GM19351 (cell line): ENCODE results near the gene CACNA1I.

Source experiments
- ATAC-seq: cut with Tn5 transposase; IDR thresholded peaks from one replicate; pipeline ENCODE4 v1.9.1; 2021; ENCODE audit warnings: mild to moderate bottlenecking, moderate library complexity; ENCODE audit not compliant: unreplicated experiment

Gene CACNA1I

DNA sequence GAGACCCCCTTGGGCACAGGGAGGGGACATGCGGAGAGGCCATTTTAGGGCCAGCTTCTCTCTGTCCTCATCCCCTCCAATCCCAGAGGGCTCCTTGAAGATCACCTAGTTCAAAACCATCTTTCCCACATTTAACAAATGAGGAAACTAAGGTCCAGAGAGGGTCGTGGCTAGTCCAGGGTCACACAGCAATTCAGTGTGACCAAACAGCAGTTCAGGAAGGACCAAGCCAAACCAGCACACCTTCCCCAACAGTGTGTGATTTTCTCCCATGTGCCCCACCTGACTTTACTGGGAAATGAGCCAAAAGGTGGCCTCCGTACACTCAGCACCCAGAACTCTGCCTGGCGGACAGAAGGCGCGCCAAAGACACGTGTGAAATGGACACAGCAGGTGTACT is 51.3 kb downstream of the CACNA1I start:
- ATAC-seq: no peak

DNA sequence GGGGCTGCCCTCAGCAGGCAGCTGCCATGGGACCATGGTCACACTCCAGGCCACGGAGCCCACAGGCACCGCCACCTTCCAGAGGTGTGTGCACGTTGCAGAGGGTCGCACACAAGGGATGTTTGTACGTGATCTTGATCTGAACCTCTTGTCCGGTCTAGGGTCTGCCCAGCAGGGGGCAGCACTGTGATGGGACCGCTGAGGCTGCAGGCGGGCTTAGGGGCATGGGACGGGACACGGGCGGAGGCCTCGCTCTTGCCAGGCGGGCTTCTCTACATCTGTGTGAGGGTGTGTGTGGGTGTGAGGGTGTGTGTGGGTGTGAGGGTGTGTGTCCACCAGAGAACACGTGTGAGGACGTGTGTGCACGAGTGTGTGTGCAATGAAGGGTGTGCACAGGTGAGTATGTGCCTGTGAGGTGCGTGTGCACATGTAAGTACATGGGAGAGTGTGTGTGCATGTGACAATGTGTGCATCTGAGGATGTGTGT is 52.4 kb downstream of the CACNA1I start:
- ATAC-seq: no peak

DNA sequence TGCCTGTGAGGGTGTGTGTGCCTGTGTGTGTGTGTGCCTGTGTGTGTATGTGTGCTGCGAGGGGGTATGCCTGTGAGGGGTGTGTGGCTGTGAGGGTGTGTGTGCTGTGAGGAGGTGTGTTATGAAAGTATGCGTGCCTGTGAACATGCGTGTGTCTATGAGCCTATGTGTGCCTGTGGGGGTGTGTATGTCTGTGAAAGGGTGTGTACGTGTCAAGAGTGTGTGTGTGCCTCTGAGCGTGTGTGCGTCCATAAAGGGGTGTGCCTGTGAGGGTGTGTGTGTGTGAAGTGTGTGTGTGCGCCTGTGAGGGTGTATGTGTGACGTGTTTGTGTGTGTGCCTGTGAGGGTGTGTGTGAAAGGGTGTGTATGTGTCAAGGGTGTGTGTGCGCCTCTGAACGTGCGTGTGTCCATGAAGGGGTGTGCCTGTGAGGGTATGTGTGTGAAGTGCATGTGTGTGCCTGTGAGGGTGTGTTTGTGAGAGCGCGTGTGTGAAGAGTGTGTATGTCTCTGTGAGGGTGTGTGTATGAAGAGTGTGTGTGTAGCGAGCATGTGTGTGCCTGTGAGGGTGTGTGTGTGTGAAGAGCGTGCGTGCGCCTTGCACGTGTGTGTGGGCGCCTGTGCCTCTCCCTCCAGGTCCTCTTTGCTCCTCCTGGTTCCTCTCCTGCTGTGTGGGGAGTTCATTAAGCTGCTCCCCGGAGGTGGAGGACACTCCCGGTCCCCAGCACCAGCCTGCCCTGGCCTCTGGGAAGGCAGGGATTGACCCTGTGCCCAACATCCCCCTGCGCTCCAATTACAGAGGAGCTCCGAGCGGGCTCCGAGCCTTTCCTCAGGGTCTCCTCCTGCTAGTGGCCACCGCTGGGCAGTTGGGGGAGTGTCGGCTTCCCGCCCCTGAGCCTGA is 53.3 kb downstream of the CACNA1I start:
- no peak for ATAC-seq

DNA sequence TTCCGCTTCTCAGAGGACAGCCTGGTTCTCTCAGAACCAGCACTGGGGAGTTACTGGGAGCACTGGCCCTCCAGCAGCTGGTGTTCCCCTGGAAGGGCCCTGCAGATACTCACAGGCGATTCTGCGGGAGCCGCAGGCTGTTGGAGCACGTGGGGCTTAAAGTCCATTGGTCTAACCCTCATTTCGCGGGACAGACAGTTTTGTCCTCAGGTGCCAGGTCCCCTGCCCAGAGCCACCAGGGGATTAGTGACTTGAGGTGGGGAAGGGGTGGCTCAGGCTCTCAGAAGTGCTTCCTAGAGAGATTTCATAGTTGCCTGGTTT is 53.9 kb downstream of the CACNA1I start:
- no peak for ATAC-seq

DNA sequence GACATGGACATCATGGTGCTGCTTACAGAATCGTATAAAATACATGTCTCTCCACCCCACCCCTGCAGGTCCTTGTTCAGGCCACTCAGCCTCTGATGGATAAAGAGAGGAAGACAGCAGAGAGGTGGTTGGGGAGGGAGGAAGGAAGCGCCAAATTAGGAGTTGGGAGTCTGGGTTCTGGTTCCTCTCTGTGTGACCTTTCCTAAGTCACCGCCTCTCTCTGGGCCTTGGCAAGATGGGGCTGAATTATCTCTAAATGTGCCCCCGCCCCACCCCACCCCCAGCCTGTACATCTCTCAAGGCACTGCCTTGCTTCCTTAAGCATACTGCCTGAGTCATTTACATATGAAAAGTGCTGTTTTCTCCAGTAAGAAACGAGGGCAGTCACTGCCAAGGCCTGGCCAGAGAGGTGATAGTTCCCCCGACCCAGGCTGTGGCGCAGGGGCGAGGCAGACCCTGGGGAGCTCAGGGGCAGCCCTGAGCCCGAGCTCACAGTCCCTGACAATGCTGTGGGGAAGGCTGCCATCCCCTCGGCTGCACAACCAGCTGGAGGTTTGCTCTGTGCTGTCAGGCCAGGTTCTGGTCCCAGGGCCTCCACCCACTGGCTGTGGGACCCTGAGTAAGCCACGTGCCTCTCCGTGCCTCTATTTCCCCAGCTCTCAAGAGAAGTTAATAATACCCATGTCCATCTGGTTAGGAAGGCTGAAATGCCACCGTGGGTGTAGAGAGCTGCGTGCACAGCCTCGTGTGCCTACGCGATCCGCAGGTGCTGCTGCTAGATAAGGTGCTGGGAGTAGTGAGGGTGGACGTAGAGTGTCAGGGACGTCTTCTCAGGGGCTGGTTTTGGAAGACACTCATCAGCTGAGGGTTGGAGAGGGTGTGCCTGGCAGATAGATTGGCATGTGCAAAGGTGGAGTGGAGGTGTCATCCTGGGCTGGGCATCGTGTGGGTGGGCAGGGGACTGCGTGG is 55.3 kb downstream of the CACNA1I start:
- no peak for ATAC-seq

DNA sequence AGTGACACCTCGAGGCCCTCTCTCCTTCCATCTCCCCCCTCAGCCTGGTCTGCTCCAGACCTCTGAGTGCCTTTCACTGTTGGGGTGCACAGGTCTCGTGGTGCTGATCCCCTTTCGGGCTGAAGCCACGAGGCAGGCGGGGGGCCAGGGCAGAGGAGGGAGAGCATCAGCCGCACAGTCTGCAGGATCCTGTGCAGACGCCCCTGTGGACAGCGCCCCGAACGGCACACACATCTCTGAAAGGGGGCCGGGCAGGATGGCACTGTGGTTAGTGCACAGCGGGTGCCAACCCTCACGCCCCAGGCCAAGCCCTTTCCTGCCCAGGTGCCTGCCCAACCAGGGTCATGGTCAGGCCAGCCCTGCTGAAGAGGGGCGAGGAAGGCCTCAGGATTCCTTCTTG is 56.7 kb downstream of the CACNA1I start:
- no peak for ATAC-seq

DNA sequence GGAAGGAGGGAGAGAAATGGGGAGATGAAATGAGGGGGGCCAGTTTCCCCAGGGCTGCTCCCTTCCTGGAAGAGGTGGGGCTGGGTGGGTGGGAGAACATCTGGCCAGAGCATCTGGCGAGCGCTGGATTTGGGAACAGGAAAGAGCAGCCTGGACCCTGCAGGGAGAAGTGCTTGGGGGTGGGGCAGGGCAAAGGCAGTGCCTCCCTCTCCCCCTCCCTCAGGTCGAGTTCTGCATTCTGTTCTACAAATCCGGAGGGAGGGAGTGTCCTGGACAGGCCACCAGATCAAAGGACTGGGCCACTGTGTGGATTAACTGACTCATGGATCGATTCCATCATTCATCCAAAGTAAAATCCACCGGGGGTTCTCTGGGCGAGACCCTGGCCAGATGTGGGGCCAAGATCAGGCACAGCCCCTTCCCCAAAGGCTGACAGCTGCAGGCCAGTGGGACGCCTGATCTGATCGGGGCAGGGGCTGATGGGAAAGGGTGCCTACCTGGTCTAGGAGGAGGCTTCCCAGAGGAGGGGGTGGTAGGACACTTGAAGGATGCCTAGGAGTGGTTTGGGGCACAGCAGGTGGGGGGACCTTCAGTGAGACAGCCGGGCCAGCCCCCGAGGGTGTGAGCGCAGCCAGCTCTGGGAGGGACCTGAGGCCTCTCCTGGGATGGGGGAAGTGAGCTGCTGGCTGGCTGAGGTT is 57.5 kb downstream of the CACNA1I start:
- no peak for ATAC-seq

DNA sequence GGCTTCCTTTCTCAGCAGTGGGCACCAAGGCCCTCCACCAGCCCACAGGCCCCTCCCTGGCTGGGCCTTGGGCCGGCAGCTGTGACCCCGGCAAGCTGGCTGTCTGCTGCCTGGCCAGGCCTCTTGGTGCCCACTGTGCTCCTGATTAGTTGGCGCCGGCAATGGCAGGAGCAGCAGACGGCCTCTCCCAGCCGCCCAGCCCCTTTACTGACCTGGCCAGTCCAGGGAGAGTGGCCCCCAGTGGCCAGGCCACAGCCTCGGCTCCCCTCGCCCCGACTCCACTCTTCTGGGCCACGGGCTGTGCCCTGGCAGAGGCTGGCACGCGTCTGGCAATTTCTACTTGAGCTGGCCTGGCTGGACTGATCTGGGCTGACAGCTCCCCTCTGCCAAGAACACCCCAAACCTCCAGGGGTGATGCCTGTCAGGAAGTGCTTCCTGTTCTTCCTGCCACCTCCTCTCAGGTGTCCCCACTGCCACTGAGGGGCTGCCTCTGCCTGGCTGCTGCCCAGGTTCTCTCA is 58.1 kb downstream of the CACNA1I start:
- no peak for ATAC-seq

DNA sequence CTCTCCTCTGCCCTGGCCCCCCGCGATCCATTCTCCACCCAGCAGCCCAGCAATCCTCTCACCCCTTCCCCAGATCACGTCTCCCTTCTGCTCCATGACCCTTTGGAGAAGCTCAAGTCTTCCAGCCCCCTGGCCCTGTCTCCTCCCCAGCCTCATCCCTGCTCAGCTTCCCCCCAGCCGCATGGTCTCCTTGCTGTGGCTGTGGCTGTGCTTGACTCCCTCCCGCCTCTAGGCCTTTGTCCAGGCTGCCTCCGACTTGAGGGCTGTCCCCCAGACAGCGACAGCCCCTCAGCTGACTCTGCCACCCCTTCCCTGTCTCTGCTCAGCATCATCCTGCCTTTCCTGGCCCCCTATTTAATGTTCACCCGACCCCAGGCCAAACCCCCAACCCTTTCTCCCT is 59.3 kb downstream of the CACNA1I start:
- ATAC-seq: no peak

DNA sequence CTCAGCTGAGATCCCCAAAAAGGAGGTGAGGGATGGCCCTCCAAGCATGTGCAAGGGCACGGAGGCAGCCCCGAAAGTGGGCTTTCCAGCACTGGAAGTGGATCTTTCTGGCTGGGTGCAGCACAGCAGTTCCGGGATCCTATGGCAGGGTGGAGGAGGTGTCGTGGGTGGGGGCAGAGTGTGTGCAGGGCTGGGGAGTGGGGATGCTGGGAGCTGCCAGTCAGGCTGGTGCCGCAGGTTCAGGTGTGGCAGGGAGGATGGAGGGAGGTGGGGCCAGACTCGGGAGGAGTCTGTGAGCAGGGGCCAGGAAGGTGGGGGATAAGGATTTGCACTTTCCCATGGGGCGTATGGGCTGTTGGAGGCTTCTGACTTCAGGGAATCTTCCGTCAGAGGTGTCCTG is 60.2 kb downstream of the CACNA1I start:
- no peak for ATAC-seq

DNA sequence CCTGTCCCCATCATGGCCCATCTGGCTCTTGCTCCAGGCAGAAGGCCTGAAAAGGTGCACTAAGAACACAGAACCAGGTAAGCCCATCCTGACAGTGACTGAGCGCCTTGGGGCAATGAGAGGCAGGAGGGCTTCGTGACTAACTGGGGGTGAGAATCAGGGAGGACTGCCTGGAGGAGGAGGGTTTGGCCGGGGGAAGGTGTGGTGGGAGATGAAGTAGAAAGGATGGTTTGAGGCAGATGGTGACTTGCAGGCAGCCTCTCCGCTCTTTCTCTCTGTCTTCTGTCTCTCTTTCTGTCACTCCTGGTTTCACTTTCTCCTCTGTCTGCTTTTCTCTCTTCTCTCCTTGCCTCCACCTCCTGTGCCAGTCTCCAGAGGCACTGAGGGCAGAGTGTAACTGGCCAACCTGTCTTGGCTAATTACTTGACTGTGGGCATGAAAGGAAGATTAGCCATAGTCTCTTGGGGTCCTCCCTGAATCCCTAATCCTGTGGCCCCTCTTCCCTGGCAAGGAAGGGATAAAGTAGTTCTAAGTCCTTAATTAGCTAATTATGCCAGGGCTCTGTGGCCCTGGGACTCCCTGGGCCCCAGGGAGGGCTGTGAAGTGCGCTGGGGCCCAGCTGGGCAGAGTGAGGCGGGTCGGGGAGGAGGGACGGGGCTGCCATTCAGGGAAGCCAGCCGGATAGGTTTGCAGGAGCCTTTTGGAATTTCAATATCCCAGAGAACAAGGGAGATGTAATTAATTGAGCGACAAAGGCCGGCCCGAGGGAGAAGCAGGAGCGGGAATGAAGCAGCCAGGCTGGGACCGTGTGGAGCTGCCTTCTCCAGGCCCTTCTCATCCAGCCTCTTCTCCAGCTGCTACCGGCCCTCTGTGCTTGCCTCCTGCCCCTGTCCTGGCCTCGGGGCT is 61.1 kb downstream of the CACNA1I start:
- ATAC-seq: no peak

DNA sequence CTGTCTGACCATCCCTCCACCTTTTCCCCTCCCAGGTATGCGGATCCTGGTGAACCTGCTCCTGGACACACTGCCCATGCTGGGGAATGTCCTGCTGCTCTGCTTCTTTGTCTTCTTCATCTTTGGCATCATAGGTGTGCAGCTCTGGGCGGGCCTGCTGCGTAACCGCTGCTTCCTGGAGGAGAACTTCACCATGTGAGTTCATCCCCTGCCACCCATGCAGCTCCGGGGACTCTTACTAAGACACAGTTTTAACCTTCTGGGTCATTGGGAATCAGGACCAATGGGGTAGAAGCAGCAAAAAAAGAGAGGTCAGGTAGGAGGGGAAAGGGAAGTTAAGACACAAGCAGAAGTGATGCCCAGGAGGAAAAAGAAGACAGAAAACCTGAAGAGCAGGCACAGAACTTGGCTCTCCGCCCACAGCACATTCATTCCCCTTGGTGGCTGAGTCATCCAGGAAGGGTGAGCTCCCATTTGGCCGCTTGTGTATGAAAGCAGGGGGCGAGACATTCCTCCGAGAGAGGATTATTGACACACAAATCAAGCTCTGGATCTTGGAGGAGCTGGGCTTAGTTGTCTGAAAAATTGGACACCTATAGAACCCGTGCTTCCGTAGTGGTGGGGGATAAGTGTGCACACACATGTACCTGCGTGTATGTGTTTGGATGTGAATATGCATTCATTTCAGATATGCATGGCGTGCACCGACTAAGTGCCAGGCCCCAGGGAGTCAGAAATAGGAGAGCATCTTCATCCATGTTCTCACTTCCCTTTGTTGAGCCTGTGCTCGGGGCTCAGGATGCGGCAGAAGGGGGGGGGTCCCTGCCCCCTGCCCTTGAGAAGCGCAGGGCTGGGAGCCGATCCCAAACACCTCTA is 64.2 kb downstream of the CACNA1I start:
- ATAC-seq: no peak

DNA sequence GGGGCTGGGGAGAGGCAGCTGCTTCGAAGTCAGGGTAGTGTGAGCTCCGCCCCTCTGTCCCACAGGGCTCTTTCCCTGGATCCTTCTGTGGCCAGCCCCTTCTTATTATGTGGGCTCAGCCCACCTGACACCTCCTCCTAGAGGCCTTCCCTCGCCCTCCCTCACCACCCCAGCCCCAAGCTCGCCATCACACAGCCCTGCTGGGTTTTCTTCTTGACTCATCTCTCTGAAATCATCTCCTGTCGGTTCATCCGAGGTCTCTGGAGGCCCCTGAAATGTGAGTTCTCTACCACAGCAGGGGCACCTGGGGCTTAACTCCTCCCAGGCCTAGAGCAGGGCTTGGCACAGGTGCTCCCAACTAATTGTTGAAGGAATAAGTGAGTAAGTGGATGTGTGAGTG is 65.2 kb downstream of the CACNA1I start:
- no peak for ATAC-seq

DNA sequence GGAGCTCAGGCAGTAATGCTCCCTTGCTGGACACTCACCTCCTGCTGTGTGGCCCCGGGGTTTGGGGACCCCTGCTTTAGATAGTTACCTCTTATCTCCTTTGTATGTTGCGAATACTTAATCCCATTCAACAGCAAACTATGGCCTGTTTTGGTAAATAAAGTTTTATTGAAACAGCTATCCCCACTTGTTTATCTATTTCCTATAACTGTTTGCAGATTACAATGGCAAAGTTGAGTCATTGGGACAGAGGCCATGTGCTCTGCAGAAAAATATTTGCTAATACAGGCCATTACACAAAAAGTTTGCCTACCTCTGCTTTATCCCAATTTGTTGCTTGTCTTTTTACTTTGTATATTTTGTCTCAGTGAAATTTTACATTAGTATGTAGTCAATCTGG is 68.4 kb downstream of the CACNA1I start:
- no peak for ATAC-seq

DNA sequence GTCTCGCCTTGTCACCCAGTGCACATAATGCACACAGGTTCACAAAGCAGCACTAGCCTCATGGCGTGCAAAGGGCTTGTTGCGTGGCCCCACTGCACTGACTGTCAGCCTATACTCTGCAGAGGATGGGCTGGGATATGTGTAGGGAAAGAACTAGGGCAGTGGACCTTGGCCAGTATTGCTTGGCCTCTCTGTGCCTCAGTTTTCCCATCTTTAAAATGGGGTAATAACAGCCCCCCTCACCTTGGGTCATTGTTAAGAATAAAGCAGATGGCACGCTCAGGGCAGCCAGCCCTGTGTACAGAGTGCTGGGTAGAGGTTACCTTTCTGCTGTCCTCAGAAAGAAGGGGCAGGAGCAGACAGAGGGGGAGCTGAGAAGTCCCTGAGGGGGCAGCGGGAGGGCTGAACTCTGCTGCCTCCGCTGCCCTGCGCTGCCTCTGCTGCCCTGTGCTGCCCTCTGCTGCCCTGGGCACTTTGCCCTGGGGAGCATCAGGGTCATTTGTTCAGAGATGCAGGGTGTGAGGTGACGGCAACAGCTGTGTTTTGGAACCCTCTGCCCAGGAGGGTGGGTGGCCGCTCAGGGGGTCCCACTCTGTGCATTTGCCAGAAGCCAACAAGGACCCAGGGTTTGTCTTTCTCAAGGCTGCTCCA is 71.2 kb downstream of the CACNA1I start:
- no peak for ATAC-seq

DNA sequence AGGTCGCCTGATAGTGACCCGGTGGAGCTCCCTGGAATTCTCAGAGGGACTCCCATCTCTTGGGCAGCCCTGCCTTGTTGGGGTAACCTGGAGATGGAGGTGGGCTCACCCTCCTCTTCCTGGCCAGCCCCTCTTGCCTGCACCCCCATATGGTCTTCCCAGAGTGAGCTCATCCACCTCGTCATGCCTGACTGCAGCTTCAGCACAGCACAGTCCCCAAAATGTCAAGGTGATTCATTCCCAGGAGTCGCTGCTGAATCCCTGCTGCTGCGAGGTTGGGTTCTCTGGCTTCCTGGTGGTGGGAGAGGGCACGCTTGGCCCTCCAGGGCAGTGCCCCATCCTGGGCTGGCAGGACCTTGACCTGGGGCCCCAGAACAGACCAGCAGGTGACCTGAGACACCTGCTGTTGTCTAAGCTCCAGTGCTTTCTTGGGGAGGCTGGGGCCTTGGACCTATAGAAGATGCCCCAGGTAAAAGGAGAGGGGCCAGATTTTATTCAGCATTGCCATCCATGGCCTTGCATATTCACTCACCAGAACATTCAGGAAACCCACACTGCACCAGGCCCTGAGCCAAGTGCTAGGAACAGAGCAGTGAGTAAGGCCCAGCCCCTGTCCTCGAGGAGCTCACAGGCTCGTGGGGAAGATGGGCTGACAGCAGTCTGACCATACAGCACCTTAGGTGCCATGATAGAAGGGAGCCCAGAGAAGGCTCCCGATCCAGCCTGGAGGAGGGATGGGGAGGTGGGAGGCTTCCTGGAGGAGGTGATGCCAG is 72.9 kb downstream of the CACNA1I start:
- no peak for ATAC-seq

DNA sequence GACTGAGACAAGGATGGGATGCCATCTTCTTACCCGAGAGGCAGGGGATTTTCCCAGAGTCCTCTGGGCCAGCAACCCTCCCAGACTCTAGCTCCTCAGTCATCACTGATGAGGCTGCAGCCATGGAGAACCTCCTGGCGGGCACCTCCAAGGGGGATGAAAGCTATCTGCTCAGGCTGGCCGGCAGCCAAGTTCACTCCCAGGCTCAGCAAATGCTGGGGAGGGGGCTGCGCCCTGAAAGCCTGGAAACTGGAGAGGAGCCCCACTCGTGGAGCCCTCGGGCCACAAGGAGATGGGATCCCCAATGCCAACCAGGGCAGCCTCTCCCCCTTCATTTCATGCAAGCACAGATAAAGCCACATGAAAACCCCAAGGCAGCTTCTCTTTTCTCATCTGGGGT is 75.0 kb downstream of the CACNA1I start:
- ATAC-seq: no peak
